ENCODE results near the gene MACF1.
"Not testable (repeated sequence)": the region's sequence is repeated elsewhere in the genome, so short reads cannot be mapped to it uniquely, and the experiment has no call there.

Gene MACF1

GRCh38 chr1:39204441-39205081, at the start of gene MACF1:
MACF1 (plus strand) TSS chr1:39204695; CDS start chr1:39205023, 328 bp downstream.
- peak; percentile 80 for DNase-seq (ENCODE audit: low read depth)

- DNase-seq (ENCODE audit: low read depth), result no peak
Measured at GRCh38 chr1:39157304-39157703, 47.2 kb upstream of the MACF1 start.

- no peak for DNase-seq (ENCODE audit: low read depth)
Measured at GRCh38 chr1:39158327-39159086, 46.0 kb upstream of the MACF1 start.

GRCh38 chr1:39159224-39160036, 45.1 kb upstream of the MACF1 start:
- no peak for DNase-seq (ENCODE audit: low read depth)

GRCh38 chr1:39160703-39161102, 43.8 kb upstream of the MACF1 start:
- no peak for DNase-seq (ENCODE audit: low read depth)

- DNase-seq (ENCODE audit: low read depth), result not testable (repeated sequence)
Measured at GRCh38 chr1:39161811-39162210, 42.7 kb upstream of the MACF1 start.

- DNase-seq (ENCODE audit: low read depth), result no peak
Measured at GRCh38 chr1:39163469-39163868, 41.0 kb upstream of the MACF1 start.

- no peak for DNase-seq (ENCODE audit: low read depth)
Measured at GRCh38 chr1:39164256-39164655, 40.2 kb upstream of the MACF1 start.

GRCh38 chr1:39165049-39165448, 39.4 kb upstream of the MACF1 start:
- DNase-seq (ENCODE audit: low read depth), result no peak

- no peak for DNase-seq (ENCODE audit: low read depth)
Measured at GRCh38 chr1:39165488-39165887, 39.0 kb upstream of the MACF1 start.

- DNase-seq (ENCODE audit: low read depth), result no peak
Measured at GRCh38 chr1:39167632-39168209, 36.8 kb upstream of the MACF1 start.

- no peak for DNase-seq (ENCODE audit: low read depth)
Measured at GRCh38 chr1:39168301-39169080, 36.0 kb upstream of the MACF1 start.

- no peak for DNase-seq (ENCODE audit: low read depth)
Measured at GRCh38 chr1:39170731-39171667, 33.5 kb upstream of the MACF1 start.

- DNase-seq (ENCODE audit: low read depth), result no peak
Measured at GRCh38 chr1:39173119-39173994, 31.1 kb upstream of the MACF1 start.

GRCh38 chr1:39173995-39174380, 30.5 kb upstream of the MACF1 start:
- no peak for DNase-seq (ENCODE audit: low read depth)

GRCh38 chr1:39174390-39175081, 30.0 kb upstream of the MACF1 start:
- DNase-seq (ENCODE audit: low read depth), result no peak

- no peak for DNase-seq (ENCODE audit: low read depth)
Measured at GRCh38 chr1:39177706-39178105, 26.8 kb upstream of the MACF1 start.

GRCh38 chr1:39178541-39179431, 25.7 kb upstream of the MACF1 start:
- DNase-seq (ENCODE audit: low read depth), result no peak

All from GM04503 (cell line).